ENCODE results near the gene OXGR1.
"Not testable (repeated sequence)": the region's sequence is repeated elsewhere in the genome, so short reads cannot be mapped to it uniquely, and the experiment has no call there.

The OXGR1 gene

DNA sequence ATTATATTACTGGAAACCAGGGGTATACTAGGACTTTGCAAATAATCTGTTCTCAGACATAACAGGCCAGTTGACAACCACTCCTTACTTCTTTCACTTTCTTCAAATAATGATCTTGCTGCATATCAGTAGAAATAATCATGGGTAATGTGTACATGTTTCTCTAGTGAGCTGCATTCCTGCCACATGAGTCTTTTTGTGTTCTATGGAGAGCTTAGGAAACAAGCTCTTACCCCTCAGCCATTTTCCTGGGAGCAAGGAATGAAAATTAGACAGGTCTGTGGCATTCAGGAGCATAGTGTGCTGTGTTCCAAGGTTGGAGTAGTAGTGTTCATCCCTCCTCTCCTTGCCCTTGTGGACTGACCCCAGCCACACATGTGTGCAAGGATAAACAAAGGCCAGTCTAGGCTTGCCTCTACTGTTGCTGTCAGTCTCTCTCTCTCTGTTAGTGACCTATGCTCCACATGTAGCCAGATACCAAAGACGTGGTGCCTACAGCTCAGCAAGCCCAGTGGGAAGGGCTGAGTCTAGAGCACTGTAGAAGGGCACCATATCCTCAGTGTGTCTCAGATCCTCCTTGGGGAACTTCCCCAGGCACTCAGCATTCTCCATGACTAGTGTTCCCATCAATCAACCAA is 11.5 kb upstream of the OXGR1 start:
- DNase-seq (ENCODE audit: low read depth in 2 of 2) = no peak

DNA sequence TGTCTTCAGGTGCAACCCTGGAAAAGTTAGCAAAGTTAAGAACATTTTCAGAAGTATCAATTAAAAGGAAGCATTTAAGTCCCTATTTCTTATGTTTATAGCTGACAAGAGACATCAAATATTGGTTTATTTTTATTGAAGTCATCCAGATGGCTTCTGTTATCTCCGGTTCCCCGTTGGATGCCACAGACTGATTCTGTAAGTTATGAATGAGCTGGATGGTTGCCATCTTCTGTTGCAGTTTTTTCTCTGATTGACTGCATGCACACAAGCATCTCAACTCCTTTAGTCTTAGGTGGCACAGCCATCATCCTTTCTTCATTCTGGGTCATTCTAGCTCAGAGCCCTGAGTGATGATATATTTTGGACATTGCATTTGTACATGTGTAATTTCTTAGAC is 10.6 kb upstream of the OXGR1 start:
- no peak for DNase-seq (ENCODE audit: low read depth in 2 of 2)

DNA sequence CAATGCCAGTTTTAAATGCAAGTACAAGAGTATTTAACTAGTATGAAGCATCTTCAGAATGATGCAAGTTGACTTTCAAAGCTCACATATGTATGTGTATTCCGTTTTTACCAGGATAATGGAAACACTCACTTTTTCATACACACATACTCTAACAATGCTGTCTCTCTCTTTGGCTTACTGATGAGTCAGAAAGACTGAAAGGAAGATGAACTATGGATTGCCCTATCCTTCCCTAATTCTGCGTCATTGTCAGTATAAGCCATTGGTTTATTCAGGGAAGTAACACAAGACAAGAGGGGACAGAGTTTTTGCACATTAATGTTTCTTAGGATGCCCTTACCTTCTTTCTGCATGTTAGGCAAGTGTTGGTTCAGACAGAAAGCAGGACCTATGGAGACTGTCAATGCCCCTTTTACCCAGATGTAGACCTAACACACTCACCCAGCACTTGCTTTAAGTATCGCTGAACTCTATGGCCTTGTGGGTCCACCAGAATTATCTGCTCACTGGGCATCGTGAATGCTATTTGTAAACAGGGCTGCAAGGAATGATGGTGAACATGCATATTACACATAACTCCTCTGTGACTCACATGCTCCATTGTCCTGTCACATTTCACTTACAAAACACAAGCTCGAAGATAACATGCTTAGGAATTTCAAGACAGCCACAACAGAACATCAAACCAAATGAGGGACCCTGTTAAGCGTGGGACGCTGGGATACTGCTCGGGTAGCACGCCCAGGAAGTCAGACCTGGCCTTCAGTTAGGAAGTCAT is 10.0 kb upstream of the OXGR1 start:
- no peak for DNase-seq (ENCODE audit: low read depth in 2 of 2)

DNA sequence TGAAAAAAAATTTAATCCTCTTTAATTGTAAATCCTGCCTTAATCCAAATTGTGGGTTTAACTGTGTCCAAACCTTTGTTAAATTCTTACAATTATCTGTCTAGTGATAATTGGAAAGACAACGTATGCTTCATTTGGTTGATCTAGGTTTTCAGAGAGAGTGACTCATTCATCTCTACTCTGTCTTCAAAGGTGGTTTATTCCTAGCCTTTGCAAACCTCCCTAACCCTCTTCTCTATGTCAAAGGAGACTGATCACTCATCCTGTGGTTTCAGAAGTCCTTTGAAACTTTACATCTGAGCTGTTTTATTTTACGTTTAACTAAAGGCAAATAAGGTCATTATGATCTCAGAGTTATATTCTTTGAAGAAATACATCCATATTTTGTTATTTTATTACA is 8.8 kb upstream of the OXGR1 start:
- DNase-seq (ENCODE audit: low read depth in 2 of 2) = no peak

DNA sequence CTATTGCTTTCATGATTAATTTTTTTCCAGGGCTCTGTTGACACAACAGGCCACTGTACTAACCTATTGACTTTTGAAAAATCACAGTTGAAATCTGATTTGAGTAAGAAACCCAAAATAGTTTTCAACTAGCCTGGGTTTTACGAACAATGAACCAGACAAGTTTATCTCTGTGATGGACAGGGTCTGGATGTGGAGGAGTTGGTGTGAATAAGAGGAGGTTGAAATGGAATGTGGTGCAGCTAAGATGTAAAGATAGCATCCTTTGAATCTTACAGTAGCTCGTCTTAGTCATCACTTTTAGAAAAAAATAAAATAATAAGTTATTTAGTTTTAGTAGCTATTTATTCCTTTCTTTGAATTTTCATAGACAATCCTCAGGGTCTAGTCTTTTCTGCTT is 8.3 kb upstream of the OXGR1 start:
- DNase-seq (ENCODE audit: low read depth in 2 of 2) = no peak

DNA sequence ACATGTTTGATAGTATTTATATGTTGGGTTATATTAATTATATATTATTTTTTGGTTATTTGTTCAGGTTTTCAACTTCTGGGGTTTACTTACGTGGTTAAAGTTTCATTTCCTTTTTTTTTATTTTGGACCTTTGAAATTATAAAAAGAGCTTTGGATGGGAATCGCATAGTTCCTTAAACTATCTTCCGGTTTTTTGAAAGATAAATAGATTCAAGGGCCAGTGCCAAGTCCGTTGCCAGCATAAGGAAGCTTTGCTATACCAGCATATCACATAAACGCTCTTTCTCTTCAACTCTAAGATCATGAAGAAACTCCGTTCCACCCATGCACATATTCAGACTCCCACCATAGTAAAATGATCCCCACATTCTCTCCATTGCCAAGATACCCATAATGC is 7.4 kb upstream of the OXGR1 start:
- no peak for DNase-seq (ENCODE audit: low read depth in 2 of 2)

DNA sequence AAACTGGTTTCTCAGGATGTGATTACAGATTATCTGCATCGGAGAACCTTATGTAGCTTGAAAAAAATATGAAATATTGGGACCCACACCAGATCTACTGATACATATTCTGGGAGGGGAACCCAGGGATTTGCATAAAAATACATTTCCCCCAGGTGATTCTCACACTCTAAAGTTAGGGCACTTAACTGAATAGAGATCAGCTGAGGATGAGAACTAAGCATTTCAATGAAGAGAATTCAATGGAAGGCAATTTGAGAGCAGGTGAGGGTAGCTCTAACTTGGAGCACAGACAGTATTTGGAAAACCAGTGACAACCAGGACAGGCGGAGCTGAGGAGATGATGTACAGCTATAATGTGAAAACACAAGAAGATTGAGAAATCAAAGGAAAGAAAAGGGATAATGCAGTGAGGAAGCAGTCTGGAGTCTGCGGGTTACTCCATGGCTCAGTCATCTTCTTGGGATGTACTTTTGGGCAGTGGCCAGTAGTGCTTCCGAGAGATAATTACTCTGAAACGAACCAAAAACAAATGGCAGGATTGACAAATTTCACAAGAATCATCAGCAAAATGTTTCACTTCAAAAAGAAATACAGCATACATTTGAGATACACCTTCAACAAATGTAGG is 6.1 kb upstream of the OXGR1 start:
- DNase-seq (ENCODE audit: low read depth in 2 of 2) = no peak

DNA sequence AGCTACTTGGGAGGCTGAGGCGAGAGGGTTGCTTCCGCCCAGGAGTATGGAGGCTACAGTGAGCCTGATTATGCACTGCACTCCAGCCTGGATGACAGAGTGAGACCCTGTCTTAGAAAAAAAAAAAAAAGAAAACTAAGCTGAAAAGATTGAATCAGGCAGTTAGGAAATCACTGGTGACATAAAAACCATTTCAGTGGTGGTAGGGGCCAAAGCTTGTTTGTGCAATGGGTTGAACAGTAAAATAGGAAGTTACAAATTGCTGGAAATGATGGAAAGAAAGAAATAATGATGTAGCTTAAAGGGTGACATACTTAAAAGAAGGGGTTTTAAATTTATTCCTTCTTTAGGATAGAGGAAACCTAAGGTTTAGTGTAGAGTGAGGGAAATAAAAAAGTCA is 4.8 kb upstream of the OXGR1 start:
- no peak for DNase-seq (ENCODE audit: low read depth in 2 of 2)

DNA sequence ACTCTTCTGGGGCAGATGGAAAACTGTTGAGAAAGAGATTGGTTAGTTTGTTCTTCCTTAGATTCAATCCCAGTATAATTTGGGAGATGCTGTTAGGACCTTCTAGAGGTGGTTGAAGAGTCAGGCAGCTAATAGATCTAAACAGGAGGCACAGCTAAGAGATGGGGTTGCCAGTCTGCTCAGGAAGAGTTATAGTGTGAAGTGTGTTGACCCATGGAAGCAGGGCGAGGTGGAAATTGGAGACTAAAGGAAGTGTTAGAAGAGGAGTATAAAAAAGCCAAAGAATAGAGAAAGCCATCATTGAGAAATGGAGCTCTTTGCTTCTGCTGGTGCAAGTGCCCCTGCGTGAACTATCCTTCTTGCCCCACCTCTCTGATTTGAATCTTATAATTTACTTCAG is 3.8 kb upstream of the OXGR1 start:
- DNase-seq (ENCODE audit: low read depth in 2 of 2) = no peak

DNA sequence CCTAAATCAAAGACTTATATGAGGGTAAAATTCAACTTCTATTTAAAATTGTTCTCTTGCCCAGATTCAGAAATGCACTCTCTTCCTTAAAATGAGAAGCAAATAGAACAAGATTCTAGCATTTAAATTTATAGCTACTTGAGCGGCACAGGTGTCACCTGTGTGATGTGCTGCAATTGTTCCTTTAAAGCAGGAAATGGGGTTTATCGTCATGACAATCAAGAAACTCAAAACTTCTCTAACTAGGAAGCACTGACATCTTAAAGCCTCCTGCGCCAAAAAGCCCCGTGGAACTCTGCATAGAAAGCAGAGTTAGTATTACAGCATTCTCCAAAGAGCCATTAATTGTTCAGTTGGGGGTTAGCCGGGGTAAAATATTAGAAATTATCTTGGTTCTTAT is 2.6 kb upstream of the OXGR1 start:
- no peak for DNase-seq (ENCODE audit: low read depth in 2 of 2)

DNA sequence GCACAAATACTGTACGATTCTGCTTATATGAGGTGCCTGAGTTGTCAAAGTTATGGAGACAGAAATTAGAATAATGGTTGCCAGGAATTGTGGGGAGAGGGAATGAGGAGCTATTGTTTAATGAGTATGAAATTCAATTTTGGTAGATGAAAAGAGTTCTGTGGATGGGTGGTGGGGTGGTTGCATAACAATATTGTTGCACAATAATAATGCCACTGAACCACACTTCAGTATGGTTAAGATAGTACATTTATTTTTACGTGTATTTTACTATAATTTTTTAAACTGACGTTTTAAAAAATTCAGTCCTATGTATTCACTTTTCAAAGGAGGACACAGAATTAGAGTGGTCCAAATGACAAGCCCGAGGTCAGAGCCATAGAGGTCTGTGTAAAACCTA is 1.8 kb upstream of the OXGR1 start:
- no peak for DNase-seq (ENCODE audit: low read depth in 2 of 2)

DNA sequence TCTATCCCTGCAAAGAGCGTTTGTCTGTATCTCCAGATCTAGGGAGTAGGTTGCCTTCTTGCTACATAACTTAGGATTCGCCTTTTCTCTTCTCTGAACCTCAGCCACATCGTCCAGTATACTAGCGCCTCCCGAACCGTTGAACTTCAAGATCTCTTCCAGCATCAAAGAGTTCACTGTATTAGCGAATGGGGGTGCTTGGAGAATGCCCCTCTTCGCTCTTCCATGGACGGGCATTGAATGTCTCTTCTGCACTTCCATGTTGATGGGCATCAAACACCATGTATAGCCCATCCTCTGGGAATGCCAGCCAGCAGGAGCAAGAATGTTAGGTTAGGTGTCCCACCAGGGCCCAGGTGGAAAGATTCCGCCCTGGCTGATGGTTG is 575 bp upstream of the OXGR1 start:
- DNase-seq (ENCODE audit: low read depth in 2 of 2) = no peak

DNA sequence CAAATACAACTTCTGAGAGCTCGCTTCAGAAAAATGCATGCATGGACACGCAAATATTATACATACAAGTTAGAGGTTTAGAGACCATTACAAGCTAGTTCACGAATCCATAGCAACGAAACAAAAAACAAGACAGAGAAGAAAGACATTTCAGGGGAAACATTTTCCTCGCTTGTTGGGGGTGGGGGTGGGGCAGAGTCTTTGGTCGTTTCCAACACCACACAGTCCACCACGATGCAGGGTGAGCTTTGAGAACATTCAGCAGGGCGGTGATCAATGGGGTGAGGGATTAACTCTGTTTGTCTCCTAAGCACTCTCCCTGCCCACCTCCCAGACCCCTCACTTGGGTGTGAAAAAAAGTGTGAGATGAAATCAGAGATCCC is 651 bp downstream of the OXGR1 start:
- no peak for DNase-seq (ENCODE audit: low read depth in 2 of 2)

DNA sequence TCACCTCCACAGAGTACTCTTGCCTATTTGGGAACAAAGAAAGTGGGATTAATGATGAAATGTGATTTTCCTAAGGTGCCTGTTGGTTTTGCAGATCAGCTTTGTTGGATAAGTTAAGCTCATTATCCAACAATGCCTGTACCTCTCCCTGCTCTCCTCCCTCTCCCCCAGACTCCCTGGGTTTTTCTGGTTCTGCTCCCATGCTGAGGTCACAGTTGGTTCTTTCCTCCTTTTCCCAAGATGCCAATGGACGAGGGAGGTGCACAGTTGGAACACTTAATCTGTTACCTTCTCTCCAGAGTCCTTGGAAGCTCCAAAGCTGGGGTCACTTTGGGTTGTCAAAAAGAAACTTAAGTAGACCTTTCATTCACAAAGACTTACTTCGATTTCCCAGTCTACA is 1.6 kb downstream of the OXGR1 start:
- no peak for DNase-seq (ENCODE audit: low read depth in 2 of 2)

DNA sequence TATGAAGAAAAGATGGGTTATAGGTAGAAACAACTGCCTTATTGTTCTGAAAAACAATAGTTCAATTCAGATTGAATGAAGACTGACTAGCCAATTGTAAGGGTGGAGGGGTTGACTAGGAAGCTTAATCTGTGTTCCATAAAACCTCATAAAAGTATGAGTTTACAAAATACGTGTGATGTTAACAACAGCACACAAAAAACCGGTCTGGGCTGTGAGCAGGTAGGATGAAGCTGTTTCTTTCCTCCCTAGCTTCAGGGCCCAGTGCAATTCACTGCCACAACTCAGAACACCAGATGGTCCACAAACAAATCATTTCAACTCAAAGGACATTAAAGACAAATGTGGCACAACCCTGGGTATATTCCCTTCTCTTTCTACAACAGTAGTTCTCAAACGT is 3.2 kb downstream of the OXGR1 start:
- DNase-seq (ENCODE audit: low read depth in 2 of 2) = no peak

DNA sequence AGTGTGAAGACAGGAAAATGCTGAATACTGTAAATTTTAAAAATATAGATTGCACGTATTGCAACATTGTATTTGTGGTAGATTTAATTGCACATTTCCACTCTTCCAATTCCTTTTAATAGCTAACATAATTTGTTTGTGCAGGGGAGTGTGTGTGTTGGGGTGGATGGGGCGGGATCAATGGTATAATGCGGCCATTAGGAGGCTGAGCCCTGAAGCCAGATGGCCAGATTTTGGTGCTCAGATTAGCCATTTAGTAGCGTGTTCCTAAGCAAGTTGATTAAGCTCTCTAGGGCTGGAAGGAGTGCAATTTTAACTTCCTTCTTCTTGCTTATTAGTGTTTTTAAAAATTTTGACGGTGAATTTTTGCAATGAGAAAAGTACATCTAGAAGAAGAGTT is 5.8 kb downstream of the OXGR1 start:
- no peak for DNase-seq (ENCODE audit: low read depth in 2 of 2)

DNA sequence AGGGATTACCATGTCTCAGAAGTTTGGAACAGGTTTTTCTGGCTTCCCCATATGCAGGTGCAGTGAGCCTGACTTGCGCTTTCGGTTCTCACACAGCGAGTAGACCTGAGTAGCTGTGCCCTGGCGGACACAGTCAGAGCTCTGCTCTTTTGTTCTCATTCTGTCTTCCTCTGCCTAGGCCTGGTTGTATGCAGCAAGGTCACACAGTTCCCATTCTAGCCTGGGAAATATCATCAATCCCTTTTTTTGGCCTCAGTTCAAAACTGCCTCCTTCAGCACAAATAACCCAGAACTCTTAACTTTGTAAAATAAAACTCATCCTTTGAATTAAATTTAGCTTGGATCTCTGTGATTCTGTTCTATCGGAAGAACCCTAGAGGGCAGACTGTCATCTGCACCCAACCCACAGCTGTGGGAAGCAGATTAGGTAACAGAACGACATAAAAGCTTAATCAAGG is 10.2 kb downstream of the OXGR1 start:
- DNase-seq (ENCODE audit: low read depth in 2 of 2) = no peak

DNA sequence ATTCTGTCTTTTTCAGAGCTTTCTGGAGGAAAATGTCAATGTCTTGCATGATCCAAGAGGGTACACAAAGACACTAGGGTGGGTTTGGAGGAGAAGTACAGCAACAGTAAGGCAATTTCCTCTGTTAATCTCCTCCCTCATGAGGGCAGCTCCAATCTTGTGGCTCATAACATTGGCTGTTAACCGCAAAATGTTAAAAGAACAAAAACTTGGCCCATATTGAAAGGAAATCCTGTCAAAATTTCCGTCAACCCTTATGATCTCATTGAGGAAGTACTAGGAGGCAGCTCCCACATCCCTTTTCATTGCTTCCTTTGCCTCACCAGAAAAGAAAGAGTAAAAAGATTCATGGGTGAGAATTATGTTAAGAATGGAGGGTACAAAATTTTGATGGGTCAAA is 11.6 kb downstream of the OXGR1 start:
- DNase-seq (ENCODE audit: low read depth in 2 of 2) = no peak

DNA sequence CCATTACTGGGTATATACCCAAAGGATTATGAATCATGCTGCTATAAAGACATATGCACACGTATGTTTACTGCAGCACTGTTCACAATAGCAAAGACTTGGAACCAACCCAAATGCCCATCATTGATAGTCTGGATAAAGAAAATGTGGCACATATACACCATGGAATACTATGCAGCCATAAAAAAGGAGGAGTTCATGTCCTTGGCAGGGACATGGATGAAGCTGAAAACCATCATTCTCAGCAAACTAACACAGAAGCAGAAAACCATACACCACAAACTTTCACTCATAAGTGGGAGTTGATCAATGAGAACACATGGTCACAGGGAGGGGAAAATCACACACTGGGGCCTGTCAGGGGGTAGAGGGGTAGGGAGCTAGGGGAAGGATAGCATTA is 14.4 kb downstream of the OXGR1 start:
- not testable (repeated sequence) for DNase-seq (ENCODE audit: low read depth in 2 of 2)

DNA sequence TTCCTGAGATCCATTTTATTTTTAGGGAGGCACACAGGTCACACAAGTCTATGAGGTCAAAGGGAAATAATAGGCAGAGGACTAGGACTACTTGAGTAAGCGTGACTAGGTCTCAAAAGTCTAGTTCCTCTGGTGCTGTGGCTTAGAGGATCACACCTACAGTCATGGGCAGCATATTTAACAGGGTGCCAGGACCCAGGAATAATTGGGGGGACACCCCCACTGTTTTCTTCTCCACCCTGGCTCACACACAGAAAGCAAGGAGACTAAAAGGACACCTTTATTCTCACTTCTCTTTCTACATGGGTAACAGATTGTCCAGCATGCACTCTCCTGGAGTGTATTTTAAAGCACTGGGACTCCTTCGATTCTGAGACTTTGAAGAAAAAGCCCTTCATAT is 26.2 kb downstream of the OXGR1 start:
- DNase-seq (ENCODE audit: low read depth in 2 of 2) = no peak

DNA sequence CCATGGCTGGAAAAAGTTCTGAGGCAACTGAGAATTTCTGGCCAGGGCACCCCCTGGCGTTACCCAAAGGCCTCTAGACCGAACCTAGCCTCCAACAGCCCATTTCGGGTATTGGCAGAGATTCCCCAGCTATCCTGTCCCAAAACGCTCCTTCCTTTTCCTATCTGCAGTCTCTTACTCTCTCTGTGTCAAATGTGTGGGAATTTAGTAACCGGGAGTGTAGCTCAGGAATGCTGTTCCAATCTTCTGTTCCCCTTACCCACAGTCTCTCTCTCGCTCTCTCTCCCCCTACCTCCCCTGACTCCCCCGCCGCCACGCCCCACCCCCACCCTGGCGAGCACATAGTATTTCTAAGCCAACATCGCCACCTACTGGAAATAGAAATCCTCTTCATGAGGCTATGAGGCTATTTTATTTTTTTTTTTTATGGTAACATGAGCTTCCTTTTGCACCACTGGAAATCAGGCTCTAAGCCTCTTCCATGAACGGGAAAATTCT is 27.0 kb downstream of the OXGR1 start:
- no peak for DNase-seq (ENCODE audit: low read depth in 2 of 2)

DNA sequence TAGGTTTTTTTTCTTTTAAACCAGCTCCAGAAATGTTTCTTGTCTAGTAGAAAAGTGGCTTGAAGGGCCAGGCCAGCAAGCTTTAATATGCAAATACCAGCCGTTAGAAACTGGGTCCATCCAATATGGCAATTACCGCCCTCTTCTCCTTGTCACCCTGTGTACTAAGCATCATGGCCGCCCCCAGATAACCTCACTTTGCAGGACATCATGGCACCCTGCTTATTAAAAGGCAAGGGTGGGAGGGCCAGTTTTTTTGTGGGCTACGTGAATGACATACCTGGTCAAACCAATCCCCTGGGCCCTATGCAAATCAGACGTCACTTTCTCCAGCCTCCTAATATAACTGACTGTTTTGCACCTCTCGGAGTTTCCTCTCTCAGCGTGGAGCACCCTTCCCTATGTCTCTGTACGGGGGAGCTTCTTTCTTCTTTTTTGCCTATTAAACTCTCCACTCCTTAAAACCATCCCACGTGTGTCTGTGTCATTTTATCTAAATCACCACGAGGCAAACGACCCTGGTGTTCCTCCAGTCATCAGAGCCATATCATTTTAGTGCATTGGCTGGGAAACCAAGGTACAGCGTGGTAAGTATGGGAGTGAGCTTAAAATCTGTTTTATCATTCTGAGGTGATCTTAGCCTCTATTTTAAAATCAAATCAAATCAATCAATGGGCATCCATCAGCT is 27.7 kb downstream of the OXGR1 start:
- no peak for DNase-seq (ENCODE audit: low read depth in 2 of 2)
